ENCODE measurements around the gene DTD1. TPM values are rescaled to one million over a fixed set of nuclear protein-coding genes. Genes with fewer than 3 reads are reported as not detected.
A peak's percentile ranks its signal among the peaks of the same experiment; 100 is the strongest.

Gene DTD1
- total RNA-seq, 8 experiments from 2014 or later, result 44.4 to 163 (median 110) TPM

DNA sequence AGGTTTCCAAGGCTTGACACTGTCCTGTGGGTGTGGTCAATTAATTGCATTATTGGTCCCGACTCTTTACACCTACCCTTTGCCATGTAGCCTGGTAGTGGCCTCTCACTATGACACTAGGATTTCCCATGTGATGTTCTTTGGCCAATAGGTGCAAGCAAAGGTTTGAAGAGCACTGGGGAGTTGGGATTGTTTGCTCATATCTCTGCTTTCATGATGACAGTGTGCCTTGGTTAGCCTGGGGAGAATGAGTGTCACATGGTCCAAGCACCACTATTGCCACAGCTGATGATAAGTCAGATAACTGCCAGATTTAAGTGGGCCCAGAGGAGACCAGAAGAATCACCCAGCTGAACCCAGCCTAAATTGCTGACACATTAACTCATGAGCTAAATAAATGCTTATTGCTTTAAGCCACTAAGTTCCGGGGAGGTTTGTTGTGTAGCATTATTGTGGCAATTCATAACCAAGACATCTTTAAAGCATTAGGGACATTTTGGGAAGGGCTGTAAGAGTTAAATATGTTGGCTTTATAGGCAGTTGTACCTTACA lies 208.5 kb downstream of the DTD1 start:
- H3K4me1 ChIP-seq (replicated peaks in 1 of 2), result peaks cover 15% of the 10 kb centered on the region in 2 donors
- 50 to 100% (median 78%) methylated on average over 1 to 2 of the region's 2 CpGs; no CpG with 5 or more reads in 4 of the 10 experiments for WGBS, 10 experiments
- no peak for ATAC-seq (replicated peaks in 6 of 8)
- no peak overlapping the region for H3K27ac ChIP-seq
- in situ Hi-C loops (cut with MboI; ENCODE audit: low pct_unique_long_range_greater_than_20kb in 2 of 9, low sequenced_read_pairs in 9 of 9, unreplicated experiment in 9 of 9), result loop anchor here in 1 of 9 experiments (25.0 kb wide), 1 partner anchor 159 kb away; no protein-coding TSS in a partner anchor
- H3K4me3 ChIP-seq, result no peak overlapping the region

DNA sequence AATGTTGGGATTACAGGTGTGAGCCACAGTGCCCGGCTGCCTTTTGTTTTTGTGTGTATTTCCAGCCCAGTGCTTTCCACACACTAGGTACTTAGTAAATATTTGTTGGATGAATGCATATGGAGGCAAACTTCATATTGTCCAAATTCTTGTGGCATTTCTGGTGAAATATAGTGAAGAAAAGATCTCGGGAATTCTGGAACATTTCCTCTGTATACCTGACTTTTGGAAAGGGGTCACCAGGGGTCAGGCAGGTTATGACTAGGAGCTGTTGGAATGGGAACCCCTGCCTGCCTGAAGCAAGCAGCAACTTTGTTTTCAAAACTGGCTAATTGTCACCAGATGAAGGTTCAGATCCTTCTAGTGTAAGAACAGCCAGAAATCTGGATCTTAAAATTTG lies 213.7 kb downstream of the DTD1 start:
- no peak for ATAC-seq (replicated peaks in 6 of 8)
- in situ Hi-C loops (cut with MboI; ENCODE audit: low pct_unique_long_range_greater_than_20kb in 2 of 9, low sequenced_read_pairs in 9 of 9, unreplicated experiment in 9 of 9), result no loop called here
- H3K27ac ChIP-seq, result no peak overlapping the region
- no peaks in the 10 kb centered on the region for H3K4me1 ChIP-seq (replicated peaks in 1 of 2)
- WGBS, 10 experiments, result 13 to 92% (median 68%) methylated on average over 1 to 2 of the region's 2 CpGs; no CpG with 5 or more reads in 2 of the 10 experiments
- no peak overlapping the region for H3K4me3 ChIP-seq

DNA sequence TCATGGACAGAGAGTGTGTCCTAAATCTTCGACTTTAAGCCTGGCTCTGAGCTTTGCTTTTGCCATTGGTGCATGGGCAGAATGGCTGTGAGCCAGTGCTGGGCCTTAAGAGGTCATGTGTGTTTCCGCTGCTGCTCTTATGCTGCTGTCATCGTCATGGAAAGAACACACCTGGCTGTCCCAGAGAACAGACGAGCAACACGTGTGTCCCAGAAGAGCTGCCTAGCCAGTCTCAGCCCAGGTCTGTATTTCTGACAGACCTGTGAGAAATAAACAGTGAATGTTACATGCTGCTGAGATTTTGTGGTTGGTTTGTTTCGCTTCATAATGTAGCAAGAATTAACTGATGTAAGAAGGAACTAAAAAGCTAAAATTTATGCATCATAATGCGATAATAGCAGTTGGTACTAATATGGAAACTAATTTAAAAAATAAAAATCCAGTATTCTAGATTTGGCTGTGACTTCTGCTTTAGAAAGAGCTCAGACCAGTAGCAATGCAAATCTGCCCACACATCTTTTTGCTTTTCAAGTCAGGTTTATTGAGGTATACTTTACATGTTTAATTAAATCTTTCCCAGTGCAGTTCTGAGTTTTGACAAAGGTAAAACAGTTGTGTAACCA lies 214.3 kb downstream of the DTD1 start:
- WGBS, 10 experiments, result 25 to 89% (median 70%) methylated on average over 2 to 7 of the region's 7 CpGs; no CpG with 5 or more reads in 3 of the 10 experiments
- in situ Hi-C loops (cut with MboI; ENCODE audit: low pct_unique_long_range_greater_than_20kb in 2 of 9, low sequenced_read_pairs in 9 of 9, unreplicated experiment in 9 of 9), result no loop called here

DNA sequence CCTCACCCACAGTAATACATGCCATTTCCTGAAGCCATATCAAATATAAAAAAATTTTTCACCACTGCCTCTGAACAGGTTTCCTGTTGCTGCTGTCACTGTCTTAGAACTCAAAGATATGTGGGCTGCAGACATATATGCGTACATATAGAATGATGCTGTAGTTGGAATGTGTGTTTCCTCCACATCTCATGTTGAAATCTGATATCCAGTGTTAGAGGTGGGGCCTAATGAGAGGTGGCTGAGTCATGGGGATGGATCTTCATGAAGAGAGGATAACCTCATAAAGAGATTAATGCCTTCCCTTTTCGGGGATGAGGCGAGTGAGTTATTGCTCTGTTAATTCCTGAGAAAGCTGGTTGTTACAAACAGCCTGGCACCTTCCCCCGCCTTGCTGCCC lies 218.0 kb downstream of the DTD1 start:
- in situ Hi-C loops (cut with MboI; ENCODE audit: low pct_unique_long_range_greater_than_20kb in 2 of 9, low sequenced_read_pairs in 9 of 9, unreplicated experiment in 9 of 9), result no loop called here
- WGBS, 10 experiments, result 7 to 100% (median 90%) methylated on average over 1 to 3 of the region's 4 CpGs; no CpG with 5 or more reads in 5 of the 10 experiments
- no peaks in the 10 kb centered on the region for H3K4me1 ChIP-seq (replicated peaks in 1 of 2)
- no peak overlapping the region for H3K27ac ChIP-seq
- peak in 6 of 8 experiments; percentile 39 to 88 (median 72) for ATAC-seq (replicated peaks in 6 of 8)
- no peak overlapping the region for H3K4me3 ChIP-seq

More for the DNA sequence above, 214.3 kb downstream of the DTD1 start:
- H3K4me3 ChIP-seq, result no peak overlapping the region
- ATAC-seq (replicated peaks in 6 of 8), result no peak
- no peaks in the 10 kb centered on the region for H3K4me1 ChIP-seq (replicated peaks in 1 of 2)
- no peak overlapping the region for H3K27ac ChIP-seq

DNA sequence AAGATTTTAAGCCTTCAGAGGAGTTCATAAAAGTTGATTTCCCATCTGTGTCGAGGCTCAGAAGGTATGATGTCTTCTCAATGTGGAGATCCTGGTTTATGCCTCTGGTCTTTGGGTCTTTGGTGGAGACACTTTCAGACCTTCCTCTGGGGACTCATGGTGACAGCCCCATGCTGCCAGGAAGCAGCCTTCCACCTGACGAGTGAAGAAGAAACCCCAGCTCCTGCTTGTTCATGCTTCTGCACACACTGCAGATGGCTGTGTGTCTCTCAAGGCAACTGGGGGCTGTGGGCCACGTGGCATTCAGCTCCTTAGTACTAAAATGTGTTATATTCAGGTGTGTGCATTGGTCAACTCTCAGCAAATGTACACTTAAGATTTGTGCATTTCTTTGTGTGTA lies 220.9 kb downstream of the DTD1 start:
- WGBS, 10 experiments, result 0 to 63% (median 31%) methylated on average over 1 to 3 of the region's 3 CpGs; no CpG with 5 or more reads in 5 of the 10 experiments
- Histone ChIP-seq H3K27ac (no peak overlapping the region), H3K4me1 (replicated peaks in 1 of 2) (no peaks in the 10 kb centered on the region), H3K4me3 (no peak overlapping the region)
- ATAC-seq (replicated peaks in 6 of 8), result no peak
- in situ Hi-C loops (cut with MboI; ENCODE audit: low pct_unique_long_range_greater_than_20kb in 2 of 9, low sequenced_read_pairs in 9 of 9, unreplicated experiment in 9 of 9), result no loop called here

DNA sequence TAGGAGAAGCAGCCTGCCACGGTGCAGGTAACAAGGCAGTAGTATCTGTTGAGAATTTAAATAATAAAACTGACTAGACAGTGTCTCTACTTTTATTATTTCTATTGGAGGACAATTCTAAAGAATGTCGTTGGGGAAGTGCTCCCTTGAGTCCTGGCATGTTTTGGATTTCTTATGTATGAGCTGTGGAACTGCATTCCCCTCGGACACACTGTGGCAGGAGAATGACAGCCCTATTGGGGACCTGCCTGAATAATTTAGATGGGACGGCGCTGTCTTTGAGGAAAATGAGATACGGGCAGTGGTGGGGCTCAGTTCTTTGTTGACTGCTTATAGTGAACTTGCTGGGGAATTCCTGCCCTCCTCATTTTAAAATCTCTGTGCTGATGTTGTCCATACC lies 223.3 kb downstream of the DTD1 start:
- in situ Hi-C loops (cut with MboI; ENCODE audit: low pct_unique_long_range_greater_than_20kb in 2 of 9, low sequenced_read_pairs in 9 of 9, unreplicated experiment in 9 of 9), result no loop called here
- WGBS, 10 experiments, result 18 to 80% (median 57%) methylated on average over 2 to 5 of the region's 6 CpGs; no CpG with 5 or more reads in 3 of the 10 experiments
- Histone ChIP-seq H3K4me3 (no peak overlapping the region), H3K4me1 (replicated peaks in 1 of 2) (no peaks in the 10 kb centered on the region), H3K27ac (no peak overlapping the region)
- no peak for ATAC-seq (replicated peaks in 6 of 8)

DNA sequence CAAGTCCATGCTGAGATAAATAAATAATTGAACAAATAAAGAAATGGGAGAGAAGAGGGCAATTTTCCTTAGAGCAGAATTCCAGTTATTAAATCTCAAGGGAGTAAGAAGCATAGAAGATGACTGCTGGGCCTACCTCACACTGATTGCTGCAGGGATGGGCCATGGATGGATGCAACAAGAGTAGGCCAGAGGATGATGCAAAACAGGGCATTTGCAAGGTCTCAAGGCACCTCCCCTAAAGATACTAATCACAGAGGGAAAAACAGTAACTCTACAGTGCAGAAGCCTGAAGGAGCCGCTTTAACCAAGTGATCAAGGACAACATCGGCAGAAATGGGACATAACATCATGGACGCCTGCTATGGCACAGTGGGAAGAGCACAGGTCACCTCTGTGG lies 224.1 kb downstream of the DTD1 start:
- in situ Hi-C loops (cut with MboI; ENCODE audit: low pct_unique_long_range_greater_than_20kb in 2 of 9, low sequenced_read_pairs in 9 of 9, unreplicated experiment in 9 of 9), result no loop called here
- Histone ChIP-seq H3K4me1 (replicated peaks in 1 of 2) (no peaks in the 10 kb centered on the region), H3K4me3 (no peak overlapping the region), H3K27ac (no peak overlapping the region)
- peak in 2 of 8 experiments; percentile 95 to 97 for ATAC-seq (replicated peaks in 6 of 8)
- 33 to 100% (median 61%) methylated on average over 1 to 3 of the region's 3 CpGs; no CpG with 5 or more reads in 3 of the 10 experiments for WGBS, 10 experiments

DNA sequence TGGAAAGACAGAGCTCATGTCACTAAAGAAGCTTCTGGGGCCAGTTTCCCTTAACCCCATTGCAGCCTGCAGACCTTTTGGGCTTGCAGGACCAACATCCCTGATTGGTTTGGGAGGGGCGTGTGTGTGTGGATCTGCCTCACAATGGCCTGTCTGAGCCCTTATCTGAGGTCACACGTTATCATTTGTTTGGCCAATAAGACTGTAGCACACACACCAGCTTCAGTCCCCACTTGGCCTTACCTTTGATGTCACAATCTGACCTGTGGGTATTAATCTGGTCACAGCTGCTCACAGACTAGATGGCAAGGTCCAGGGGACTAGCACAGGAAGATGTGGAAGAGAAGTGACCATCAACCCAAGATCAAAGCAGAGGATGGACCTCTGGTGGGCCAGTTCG lies 225.6 kb downstream of the DTD1 start, which contains the start of gene SCP2D1:
TSS of gene SCP2D1 (plus strand) at position 301 of the 400 bp plus-strand sequence. CDS start at position 334, 33 bp downstream.
- ATAC-seq (replicated peaks in 6 of 8), result no peak
- in situ Hi-C loops (cut with MboI; ENCODE audit: low pct_unique_long_range_greater_than_20kb in 2 of 9, low sequenced_read_pairs in 9 of 9, unreplicated experiment in 9 of 9), result no loop called here
- H3K4me3 ChIP-seq, result no peak within 1 kb of the TSS
- H3K27ac ChIP-seq, result no peak within 1 kb of the TSS
- no peaks in the 10 kb centered on the region for H3K4me1 ChIP-seq (replicated peaks in 1 of 2)
- WGBS, 10 experiments, result 30 to 83% (median 48%) methylated on average over 1 to 2 of the region's 3 CpGs; no CpG with 5 or more reads in 4 of the 10 experiments

DNA sequence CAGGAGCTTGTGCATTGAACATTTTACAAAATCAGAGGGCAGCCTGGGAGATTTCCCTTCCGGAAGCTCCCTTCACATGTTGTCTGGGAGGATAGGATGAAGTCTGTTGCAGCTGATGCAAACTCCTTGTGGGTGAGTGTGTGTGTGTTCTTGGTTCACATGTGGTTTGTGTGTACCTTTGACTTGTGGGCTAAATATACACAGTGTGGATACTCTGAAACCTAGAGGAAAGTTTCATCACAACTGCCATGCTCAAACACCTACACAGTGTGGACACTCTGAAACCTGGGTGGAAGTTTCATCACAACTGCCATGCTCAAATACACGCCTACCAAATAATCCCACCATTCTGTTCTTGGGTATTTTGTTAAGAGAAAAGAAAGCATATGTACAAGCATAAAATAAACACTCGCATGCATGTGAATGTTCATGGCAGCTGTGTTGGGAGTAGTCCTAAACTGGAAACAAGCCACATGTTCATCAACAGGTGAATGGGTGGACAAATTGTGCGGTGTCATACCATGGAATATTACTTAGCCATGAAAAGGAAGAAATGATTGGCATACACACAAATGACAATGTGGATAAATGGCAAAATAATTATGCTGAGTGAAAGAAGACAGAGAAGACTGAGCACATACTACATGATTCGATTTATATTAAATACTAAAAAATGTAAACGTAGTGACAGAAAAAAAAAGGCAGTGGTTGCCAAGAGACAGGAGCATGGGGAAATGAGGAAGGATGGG lies 227.5 kb downstream of the DTD1 start:
- Histone ChIP-seq H3K4me1 (replicated peaks in 1 of 2) (no peaks in the 10 kb centered on the region), H3K4me3 (no peak overlapping the region), H3K27ac (no peak overlapping the region)
- WGBS, 10 experiments, result 17 to 97% (median 81%) methylated on average over 4 to 6 of the region's 6 CpGs
- in situ Hi-C loops (cut with MboI; ENCODE audit: low pct_unique_long_range_greater_than_20kb in 2 of 9, low sequenced_read_pairs in 9 of 9, unreplicated experiment in 9 of 9), result no loop called here
- ATAC-seq (replicated peaks in 6 of 8), result no peak

Other genes with a start within 250 kb of the DTD1 start
- 1 to 10 TPM; 1.0 to 7.2 (median 4.4) TPM for gene DZANK1, start 121.0 kb upstream of the DTD1 start, total RNA-seq
- gene POLR3F, start 120.7 kb upstream of the DTD1 start, total RNA-seq, result 10 to 100 TPM; 12.0 to 21.5 (median 15.6) TPM
- 10 to 100 TPM; 12.1 to 22.0 (median 14.5) TPM for gene RBBP9, start 90.8 kb upstream of the DTD1 start, total RNA-seq
- gene SEC23B, start 80.1 kb upstream of the DTD1 start, total RNA-seq, result 10 to 100 TPM; 45.8 to 65.1 (median 54.4) TPM
- gene SMIM26, start 20.6 kb upstream of the DTD1 start, total RNA-seq, result 100 to 1,000 TPM in 5 of 8 experiments, 10 to 100 TPM in 3; 85.4 to 177 (median 118) TPM
- gene SCP2D1, start 225.7 kb downstream of the DTD1 start, total RNA-seq, result not detected

All from motor neuron (in vitro differentiated cells).